Mesendoderm (in vitro differentiated cells): Measurements from ENCODE around the gene RNF217.

Experiments
- DNase-seq: peaks from one replicate; pipeline ENCODE4 v3.0.0; 2013
- H2AK5ac ChIP-seq: 2 replicates; pipeline ENCODE4 v1.6.1; 2013; ENCODE audit warnings: low read length, inconsistent platforms
- H2BK120ac ChIP-seq: 2 replicates; pipeline ENCODE4 v1.6.1; 2013; ENCODE audit warnings: low read depth, mild to moderate bottlenecking, low read length, moderate library complexity, mixed read lengths
- H2BK15ac ChIP-seq: replicated peaks from 2 replicates; pipeline ENCODE4 v1.6.1; 2013; ENCODE audit warnings: low read depth, mild to moderate bottlenecking, moderate library complexity
- H2BK5ac ChIP-seq: 2 replicates; pipeline ENCODE4 v1.6.1; 2013; ENCODE audit warnings: low read length, inconsistent platforms
- H3K18ac ChIP-seq: 2 replicates; pipeline ENCODE4 v1.6.1; 2013; ENCODE audit warnings: mild to moderate bottlenecking, low read length, mixed read lengths
- H3K23ac ChIP-seq: one replicate; pipeline ENCODE4 v1.6.1; 2013; ENCODE audit warnings: low read length
- H3K27ac ChIP-seq: 2 replicates; pipeline ENCODE4 v1.5.1; 2013; ENCODE audit warnings: low read depth, mild to moderate bottlenecking, inconsistent platforms, low read length, moderate library complexity
- H3K27me3 ChIP-seq: 2 replicates; pipeline ENCODE4 v1.6.1; 2013; ENCODE audit warnings: low read length, control low read depth, mild to moderate bottlenecking, inconsistent platforms; ENCODE audit not compliant: insufficient read depth, poor library complexity
- H3K36me3 ChIP-seq: 2 replicates; pipeline ENCODE4 v1.6.1; 2013; ENCODE audit warnings: low read length, inconsistent platforms; ENCODE audit not compliant: control insufficient read depth, insufficient read depth
- H3K4ac ChIP-seq: one replicate; pipeline ENCODE4 v1.6.1; 2013; ENCODE audit warnings: low read depth, mild to moderate bottlenecking, low read length, moderate library complexity
- H3K4me1 ChIP-seq: 2 replicates; pipeline ENCODE4 v1.6.1; 2013; ENCODE audit warnings: low read depth, low read length, inconsistent platforms; ENCODE audit not compliant: control insufficient read depth
- H3K4me2 ChIP-seq: 2 replicates; pipeline ENCODE4 v1.6.1; 2013; ENCODE audit warnings: low read length
- H3K4me3 ChIP-seq: 2 replicates; pipeline ENCODE4 v1.5.1; 2013; ENCODE audit warnings: mild to moderate bottlenecking, low read length
- H3K56ac ChIP-seq: one replicate; pipeline ENCODE4 v1.6.1; 2013; ENCODE audit warnings: low read length
- H3K79me1 ChIP-seq: 2 replicates; pipeline ENCODE4 v1.6.1; 2013; ENCODE audit warnings: low read length, inconsistent platforms
- H3K79me2 ChIP-seq: 2 replicates; pipeline ENCODE4 v1.6.1; 2013; ENCODE audit warnings: mild to moderate bottlenecking, low read length; ENCODE audit not compliant: control insufficient read depth, insufficient read depth
- H3K9ac ChIP-seq: 2 replicates; pipeline ENCODE4 v1.6.1; 2013; ENCODE audit warnings: low read length, inconsistent platforms
- H4K5ac ChIP-seq: one replicate; pipeline ENCODE4 v1.6.1; 2013; ENCODE audit warnings: low read length
- H4K8ac ChIP-seq: one replicate; pipeline ENCODE4 v1.6.1; 2013; ENCODE audit warnings: low read depth, mild to moderate bottlenecking, control low read depth, low read length, moderate library complexity
- WGBS: extraction: QIAGEN DNeasy Blood & Tissue Kit; methylation state at CpG from one replicate; pipeline ENCODE4 v1.1.7; 2013; ENCODE audit warnings: low lambda C conversion rate, missing lambda C conversion rate; ENCODE audit not compliant: insufficient coverage; ENCODE audit errors: extremely low coverage; 5-methylcytosine and 5-hydroxymethylcytosine counted together

The RNF217 gene

GRCh38 chr6:125004198-125004597 is 42.0 kb downstream of the RNF217 start:
- H2BK15ac ChIP-seq, result no peak overlapping the region
- no peak for DNase-seq

GRCh38 chr6:125004797-125005595 is 42.8 kb downstream of the RNF217 start:
- no peak overlapping the region for H3K9ac ChIP-seq
- no peak overlapping the region for H3K27ac ChIP-seq
- no peak overlapping the region for H3K23ac ChIP-seq
- H4K5ac ChIP-seq, result no peak overlapping the region
- no peak overlapping the region for H3K18ac ChIP-seq
- no peak overlapping the region for H2BK15ac ChIP-seq
- H2AK5ac ChIP-seq, result no peak overlapping the region
- no peaks in the 10 kb centered on the region for H3K27me3 ChIP-seq
- H2BK5ac ChIP-seq, result no peak overlapping the region
- H3K4me1 ChIP-seq, result no peaks in the 10 kb centered on the region
- WGBS, result no CpG with 5 or more reads among the region's 2 CpGs
- no peak for DNase-seq
- no peaks in the 10 kb centered on the region for H3K79me2 ChIP-seq
- H3K4me2 ChIP-seq, result no peak overlapping the region
- H3K4me3 ChIP-seq, result no peak overlapping the region
- H3K4ac ChIP-seq, result no peak overlapping the region
- no peaks in the 10 kb centered on the region for H3K36me3 ChIP-seq
- peaks cover 4% of the 10 kb centered on the region for H3K79me1 ChIP-seq
- H4K8ac ChIP-seq, result no peak overlapping the region
- H2BK120ac ChIP-seq, result no peak overlapping the region
- no peak overlapping the region for H3K56ac ChIP-seq

More at GRCh38 chr6:125004198-125004597, 42.0 kb downstream of the RNF217 start:
- Histone ChIP-seq H3K4me1 (no peaks in the 10 kb centered on the region), H4K5ac (no peak overlapping the region), H2BK5ac (no peak overlapping the region), H3K18ac (no peak overlapping the region), H2AK5ac (no peak overlapping the region), H3K23ac (no peak overlapping the region), H3K79me2 (no peaks in the 10 kb centered on the region), H3K4ac (no peak overlapping the region), H4K8ac (no peak overlapping the region), H3K79me1 (peaks cover 4% of the 10 kb centered on the region), H3K9ac (no peak overlapping the region), H3K27me3 (no peaks in the 10 kb centered on the region), H3K4me2 (no peak overlapping the region), H3K36me3 (no peaks in the 10 kb centered on the region), H3K56ac (no peak overlapping the region), H2BK120ac (no peak overlapping the region), H3K27ac (no peak overlapping the region), H3K4me3 (no peak overlapping the region)
- no CpG with 5 or more reads among the region's 1 CpG for WGBS

- H3K23ac ChIP-seq, result no peak overlapping the region
- no peak overlapping the region for H3K18ac ChIP-seq
- H3K4ac ChIP-seq, result no peak overlapping the region
- no CpG with 5 or more reads among the region's 3 CpGs for WGBS
- no peak overlapping the region for H4K5ac ChIP-seq
- H3K79me2 ChIP-seq, result no peaks in the 10 kb centered on the region
- H3K36me3 ChIP-seq, result no peaks in the 10 kb centered on the region
- no peak overlapping the region for H2BK120ac ChIP-seq
- no peak overlapping the region for H2BK5ac ChIP-seq
- H3K79me1 ChIP-seq, result peaks cover 2% of the 10 kb centered on the region
- DNase-seq, result no peak
- no peak overlapping the region for H3K9ac ChIP-seq
- H3K27me3 ChIP-seq, result no peaks in the 10 kb centered on the region
- no peaks in the 10 kb centered on the region for H3K4me1 ChIP-seq
- H2AK5ac ChIP-seq, result no peak overlapping the region
- H2BK15ac ChIP-seq, result no peak overlapping the region
- no peak overlapping the region for H4K8ac ChIP-seq
- H3K4me2 ChIP-seq, result no peak overlapping the region
- H3K4me3 ChIP-seq, result no peak overlapping the region
- no peak overlapping the region for H3K56ac ChIP-seq
- H3K27ac ChIP-seq, result no peak overlapping the region
Measured at GRCh38 chr6:125008261-125008703, 46.0 kb downstream of the RNF217 start.

- peaks cover 2% of the 10 kb centered on the region for H3K79me1 ChIP-seq
- no peaks in the 10 kb centered on the region for H3K36me3 ChIP-seq
- H3K27ac ChIP-seq, result no peak overlapping the region
- no peak overlapping the region for H3K4me3 ChIP-seq
- H3K4me1 ChIP-seq, result no peaks in the 10 kb centered on the region
- no peak overlapping the region for H3K23ac ChIP-seq
- H2BK120ac ChIP-seq, result no peak overlapping the region
- H3K79me2 ChIP-seq, result no peaks in the 10 kb centered on the region
- H4K5ac ChIP-seq, result no peak overlapping the region
- no peaks in the 10 kb centered on the region for H3K27me3 ChIP-seq
- no peak overlapping the region for H2BK5ac ChIP-seq
- DNase-seq, result no peak
- H3K4me2 ChIP-seq, result no peak overlapping the region
- H3K9ac ChIP-seq, result no peak overlapping the region
- no peak overlapping the region for H4K8ac ChIP-seq
- H2AK5ac ChIP-seq, result no peak overlapping the region
- H3K18ac ChIP-seq, result no peak overlapping the region
- no CpG with 5 or more reads among the region's 1 CpG for WGBS
- H3K56ac ChIP-seq, result no peak overlapping the region
- no peak overlapping the region for H2BK15ac ChIP-seq
- H3K4ac ChIP-seq, result no peak overlapping the region
Measured at GRCh38 chr6:125008957-125009356, 46.7 kb downstream of the RNF217 start.

- Histone ChIP-seq H2BK120ac (no peak overlapping the region), H3K36me3 (no peaks in the 10 kb centered on the region), H3K4me2 (no peak overlapping the region), H4K5ac (no peak overlapping the region), H3K18ac (no peak overlapping the region), H3K23ac (no peak overlapping the region), H3K56ac (no peak overlapping the region), H4K8ac (no peak overlapping the region), H2BK15ac (no peak overlapping the region), H3K79me1 (peaks cover 2% of the 10 kb centered on the region), H3K27ac (no peak overlapping the region), H3K4me1 (no peaks in the 10 kb centered on the region), H3K4me3 (no peak overlapping the region), H3K27me3 (no peaks in the 10 kb centered on the region), H2BK5ac (no peak overlapping the region), H2AK5ac (no peak overlapping the region), H3K79me2 (no peaks in the 10 kb centered on the region), H3K4ac (no peak overlapping the region), H3K9ac (no peak overlapping the region)
- no peak for DNase-seq
- no CpG with 5 or more reads among the region's 4 CpGs for WGBS
Measured at GRCh38 chr6:125009578-125009977, 47.3 kb downstream of the RNF217 start.
